ENCODE results near the gene RPP30. TPM values are rescaled to one million over a fixed set of nuclear protein-coding genes. Genes with fewer than 3 reads are reported as not detected.

Gene RPP30
- 29.4 and 47.4 TPM in 2 replicates for total RNA-seq

DNA sequence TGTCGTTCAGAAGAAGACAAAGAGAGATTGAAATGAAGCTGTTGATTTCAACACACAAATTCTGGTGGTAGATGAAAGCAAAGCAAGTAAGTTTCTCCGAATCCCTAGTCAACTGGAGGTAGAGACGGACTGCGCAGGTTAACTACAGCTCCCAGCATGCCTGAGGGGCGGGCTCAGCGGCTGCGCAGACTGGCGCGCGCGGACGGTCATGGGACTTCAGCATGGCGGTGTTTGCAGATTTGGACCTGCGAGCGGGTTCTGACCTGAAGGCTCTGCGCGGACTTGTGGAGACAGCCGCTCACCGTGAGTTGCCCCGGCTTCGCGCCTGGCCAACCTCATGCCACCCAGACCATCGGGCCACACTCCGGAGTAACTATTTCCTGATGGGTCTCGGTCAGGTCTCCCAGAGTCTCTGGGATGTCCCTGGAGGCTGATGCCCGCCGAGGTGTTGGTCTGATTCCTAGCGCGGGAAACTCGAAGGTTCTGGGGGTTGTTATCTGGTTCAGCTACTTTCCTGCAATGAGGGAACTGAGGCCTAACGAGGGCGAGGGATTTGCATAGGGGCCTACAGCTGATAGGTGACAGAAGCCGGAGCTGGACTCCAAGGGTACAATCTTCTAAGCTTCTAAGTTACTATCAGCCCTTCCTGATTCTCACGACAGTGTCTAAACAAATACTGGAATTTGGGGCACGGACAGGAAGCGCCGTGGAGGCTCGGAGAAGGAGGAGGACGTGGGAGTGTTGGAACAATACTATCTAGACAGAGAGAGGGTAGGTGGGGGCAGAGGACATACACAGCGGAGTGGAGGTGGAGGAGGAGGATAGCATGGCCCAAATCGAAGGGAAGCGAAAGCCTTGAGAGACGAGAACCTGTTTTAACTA, at the start of gene RPP30:
Gene RPP30, plus strand, starts transcription at position 209 of the 882 bp plus-strand sequence. Its CDS starts 13 bp downstream, at position 222.

DNA sequence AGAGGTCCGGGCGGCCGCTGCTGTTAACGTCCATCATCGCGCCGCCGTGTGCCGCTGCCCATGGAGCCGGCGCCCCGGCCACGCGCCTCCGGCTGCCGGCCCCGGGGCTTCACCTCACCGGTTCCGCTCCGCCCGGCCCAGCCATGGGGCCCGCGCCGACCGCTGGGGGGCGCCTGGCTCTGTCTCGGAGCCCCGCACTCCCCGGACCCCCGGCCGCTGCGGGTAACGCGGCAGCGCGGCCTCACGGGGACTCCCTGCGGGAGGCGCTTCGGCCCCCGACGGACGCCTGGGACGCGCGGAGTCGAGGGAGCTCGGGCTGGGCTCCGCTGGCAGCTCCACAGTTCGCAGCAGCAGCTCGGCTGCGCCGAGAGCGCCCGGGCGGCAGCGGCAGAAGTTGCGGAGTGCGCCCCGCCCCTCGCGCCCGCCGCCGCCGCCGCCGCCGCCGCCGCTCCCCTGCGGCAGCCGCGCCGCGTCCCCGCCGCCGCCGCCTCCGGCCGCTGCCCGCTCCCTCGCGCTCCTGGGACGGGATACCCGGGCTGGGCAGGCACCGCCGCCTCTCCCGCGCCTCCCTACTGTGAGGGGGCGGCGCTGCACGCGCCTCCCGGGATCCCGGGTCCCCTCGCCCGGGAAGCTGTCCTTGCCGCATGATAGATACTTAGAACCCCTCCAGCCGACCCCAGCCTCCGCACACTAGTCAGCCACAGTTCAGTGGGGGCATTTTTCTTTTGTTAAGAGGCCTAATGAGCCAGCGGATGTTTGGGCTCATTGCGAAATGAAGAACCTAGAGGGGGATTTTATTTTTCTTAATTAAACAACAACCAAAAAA, 13.9 kb upstream of the RPP30 start, which contains the start of gene HTR7:
Gene HTR7, minus strand, starts transcription at position 405 of the 826 bp plus-strand sequence. Its CDS starts 368 bp downstream, at position 37.

DNA sequence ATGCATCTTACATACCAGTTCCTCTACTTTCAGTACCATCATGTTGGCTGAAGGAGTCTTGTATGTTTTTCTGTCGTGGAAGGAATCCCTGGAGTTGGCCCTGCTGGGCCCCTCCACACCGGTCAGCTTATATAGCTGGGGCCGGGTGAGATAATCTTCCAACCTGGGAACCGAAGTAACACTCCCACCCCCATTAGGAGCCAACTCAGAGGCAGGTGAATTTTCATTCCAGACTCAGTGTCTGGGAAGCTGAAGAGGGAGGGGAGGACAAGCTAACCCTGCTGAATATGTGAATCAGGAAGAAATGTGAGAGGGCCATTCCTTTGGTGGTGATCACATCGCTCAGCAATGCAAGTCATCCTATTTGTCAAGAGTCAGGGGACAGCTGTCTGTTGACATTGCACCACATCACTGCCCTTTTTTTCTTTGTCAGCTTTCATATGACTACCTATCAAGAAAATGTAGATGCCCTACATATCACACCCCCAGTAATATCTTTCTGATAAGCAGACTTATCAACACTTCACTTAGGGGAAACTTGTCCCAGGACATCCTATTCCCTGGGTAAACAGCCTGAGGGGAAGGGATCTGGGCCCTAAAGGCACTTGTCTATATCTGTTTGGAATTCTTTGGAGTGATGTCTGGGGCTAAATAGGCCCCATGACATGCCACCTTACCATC, 49.4 kb downstream of the RPP30 start, which contains the start of gene ANKRD1:
Gene ANKRD1, minus strand, starts transcription at position 102 of the 681 bp plus-strand sequence. Its CDS starts 60 bp downstream, at position 42.

Other genes starting within 250 kb of the RPP30 start
- 0.58 and 0.83 TPM in 2 replicates for gene HTR7, start 13.9 kb upstream of the RPP30 start, total RNA-seq
- 0.17 and 2.6 TPM in 2 replicates for gene ANKRD1, start 49.1 kb downstream of the RPP30 start, total RNA-seq

Data from smooth muscle cell of trachea (primary cell).